Astrocyte of the cerebellum (primary cell): Measurements from ENCODE around the gene ITGA1.

Source experiments
- DNase-seq: peaks from one replicate; pipeline ENCODE4 v3.0.0-alpha.2; 2011; ENCODE audit warnings: low read depth
- H3K4me3 ChIP-seq: 2 replicates; pipeline ENCODE4 v1.5.1; 2011; ENCODE audit warnings: mild to moderate bottlenecking, low read depth, low read length, moderate library complexity
- CTCF ChIP-seq: IDR thresholded peaks from 2 replicates; pipeline ENCODE4 v1.5.1; 2012; ENCODE audit warnings: low read length, low read depth, moderate library complexity, mild to moderate bottlenecking; ENCODE audit errors: missing control alignments
- in situ Hi-C: cut with HindIII; loops from 2 replicates; pipeline ENCODE4 v1.10.0; 2017; ENCODE audit warnings: low sequenced_read_pairs

ITGA1 gene

GRCh38 chr5:52837591-52838001 is 49.9 kb downstream of the ITGA1 start:
- no peak overlapping the region for H3K4me3 ChIP-seq
- in situ Hi-C loops, result no loop called here
- DNase-seq, result no peak
- TF ChIP-seq CTCF, result no peak

- no peak for DNase-seq
- in situ Hi-C loops, result no loop called here
- H3K4me3 ChIP-seq, result no peak overlapping the region
- TF ChIP-seq CTCF, result no peak
Measured at GRCh38 chr5:52838326-52839015, 50.8 kb downstream of the ITGA1 start.

- in situ Hi-C loops, result no loop called here
- H3K4me3 ChIP-seq, result no peak overlapping the region
- no peak for TF ChIP-seq CTCF
- no peak for DNase-seq
Measured at GRCh38 chr5:52839285-52839684, 51.6 kb downstream of the ITGA1 start.

- in situ Hi-C loops, result no loop called here
- DNase-seq, result peak; percentile 77
- TF ChIP-seq CTCF, result no peak
- H3K4me3 ChIP-seq, result peak overlapping the region; percentile 14
Measured at GRCh38 chr5:52840277-52841050, 52.7 kb downstream of the ITGA1 start.

- no peak for TF ChIP-seq CTCF
- DNase-seq, result no peak
- no peak overlapping the region for H3K4me3 ChIP-seq
- in situ Hi-C loops, result no loop called here
Measured at GRCh38 chr5:52841114-52841513, 53.4 kb downstream of the ITGA1 start.

- in situ Hi-C loops, result no loop called here
- H3K4me3 ChIP-seq, result no peak overlapping the region
- DNase-seq, result no peak
- no peak for TF ChIP-seq CTCF
Measured at GRCh38 chr5:52842111-52842510, 54.4 kb downstream of the ITGA1 start.
